Measurements from ENCODE around the gene SLC6A8. TPM values are rescaled to one million over a fixed set of nuclear protein-coding genes. Genes with fewer than 3 reads are reported as not detected.

Gene SLC6A8
- total and polyA plus RNA-seq, 2 donors (not counting 3 experiments of a cell fraction or from before 2014, with no cell fraction given), result 22.7 to 23.6 TPM

- H3K9me1 ChIP-seq (replicated peaks; ENCODE audit: control insufficient read depth, extremely low read depth, insufficient read depth, low read length), result no peaks in the 10 kb centered on the region
- FAIRE-seq, result peak; percentile 98
- peak; percentile 77 for DNase-seq (ENCODE audit: low read depth, low spot score)
- intact Hi-C loops (cut with micrococcal nuclease) (loop anchor here (1.0 to 2.0 kb wide), 2 partner anchors 98 to 169 kb away; no protein-coding TSS in a partner anchor), dilution Hi-C loops (cut with MboI; ENCODE audit: extremely low pct_ligation_motif_present, low sequenced_read_pairs) (no loop called here)
- H3K36me3 ChIP-seq (ENCODE audit: control insufficient read depth in 2 of 2, extremely low read depth in 1 of 2, insufficient read depth in 2 of 2, low read length in 2 of 2), result peaks cover 2 to 20% of the 10 kb centered on the region in 2 experiments
- H3K9ac ChIP-seq (replicated peaks; ENCODE audit: extremely low read depth, insufficient read depth, low read length), result no peak overlapping the region
- H3K27ac ChIP-seq (ENCODE audit: insufficient read depth, low read depth, low read length), result no peak overlapping the region
- POLR2A ChIA-PET, result no interaction called here
- H3K27me3 ChIP-seq (ENCODE audit: control insufficient read depth in 2 of 2, insufficient read depth in 2 of 2, low read length in 2 of 2), result no peaks in the 10 kb centered on the region
- CTCF ChIA-PET, result interaction anchor here (0.6 to 2.9 kb wide), 14 partner anchors 10 to 169 kb away, joined by 3 to 30 read pairs (median 8); partner anchors contain the start of genes CCNQ and SLC6A8
- TF ChIP-seq POLR2AphosphoS5 (IDR thresholded peaks at IDR 0.05; ENCODE audit: insufficient read depth, low read depth, low read length) (no peak), POLR2A (IDR thresholded peaks at IDR 0.05; ENCODE audit: low read depth, low read length) (no peak), EZH2 (IDR thresholded peaks at IDR 0.05; ENCODE audit: borderline replicate concordance, low read depth, low read length, severe bottlenecking) (no peak)
- TF ChIP-seq, protein P1, sequence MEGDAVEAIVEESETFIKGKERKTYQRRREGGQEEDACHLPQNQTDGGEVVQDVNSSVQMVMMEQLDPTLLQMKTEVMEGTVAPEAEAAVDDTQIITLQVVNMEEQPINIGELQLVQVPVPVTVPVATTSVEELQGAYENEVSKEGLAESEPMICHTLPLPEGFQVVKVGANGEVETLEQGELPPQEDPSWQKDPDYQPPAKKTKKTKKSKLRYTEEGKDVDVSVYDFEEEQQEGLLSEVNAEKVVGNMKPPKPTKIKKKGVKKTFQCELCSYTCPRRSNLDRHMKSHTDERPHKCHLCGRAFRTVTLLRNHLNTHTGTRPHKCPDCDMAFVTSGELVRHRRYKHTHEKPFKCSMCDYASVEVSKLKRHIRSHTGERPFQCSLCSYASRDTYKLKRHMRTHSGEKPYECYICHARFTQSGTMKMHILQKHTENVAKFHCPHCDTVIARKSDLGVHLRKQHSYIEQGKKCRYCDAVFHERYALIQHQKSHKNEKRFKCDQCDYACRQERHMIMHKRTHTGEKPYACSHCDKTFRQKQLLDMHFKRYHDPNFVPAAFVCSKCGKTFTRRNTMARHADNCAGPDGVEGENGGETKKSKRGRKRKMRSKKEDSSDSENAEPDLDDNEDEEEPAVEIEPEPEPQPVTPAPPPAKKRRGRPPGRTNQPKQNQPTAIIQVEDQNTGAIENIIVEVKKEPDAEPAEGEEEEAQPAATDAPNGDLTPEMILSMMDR (IDR thresholded peaks at IDR 0.05; ENCODE audit: extremely low read depth in 1 of 2, insufficient read depth in 1 of 2, low read depth in 1 of 2, low read length in 2 of 2), result peak; percentile 66 to 67
- no TSS peak for BruUV-seq (replicated peaks)
- no peak overlapping the region for H3K4me2 ChIP-seq (ENCODE audit: insufficient read depth, low read length)
- H4K20me1 ChIP-seq (replicated peaks; ENCODE audit: control insufficient read depth, extremely low read depth, insufficient read depth, low read length), result no peaks in the 10 kb centered on the region
- no peaks in the 10 kb centered on the region for H3K9me3 ChIP-seq (replicated peaks; ENCODE audit: control insufficient read depth, insufficient read depth, low read length)
- peaks cover 12% of the 10 kb centered on the region for H3K4me1 ChIP-seq (ENCODE audit: control insufficient read depth, extremely low read depth, insufficient read depth, low read length)
- no peak overlapping the region for H3K4me3 ChIP-seq (replicated peaks in 1 of 3; ENCODE audit: insufficient read depth in 1 of 3, low read depth in 1 of 3, low read length in 3 of 3)
- no peak overlapping the region for H2AFZ ChIP-seq (ENCODE audit: low read depth, low read length)
- peaks cover 11% of the 10 kb centered on the region for H3K79me2 ChIP-seq (ENCODE audit: control insufficient read depth, insufficient read depth, low read length)
Measured at GRCh38 chrX:153708415-153708814, 20.7 kb downstream of the SLC6A8 start.
